A549 (cell line): ENCODE measurements around the gene WDR26. TPM values are rescaled to one million over a fixed set of nuclear protein-coding genes. Genes with fewer than 3 reads are reported as not detected.
"Not testable (repeated sequence)": the region's sequence is repeated elsewhere in the genome, so short reads cannot be mapped to it uniquely, and the experiment has no call there.

Source experiments
- ATAC-seq, 2 experiments: fragments of 200-7000 bp in 1 of 2; fragments of >200 bp in 1 of 2; cut with Nextera tagmentation in 1 of 2; cut with Tn5 transposase in 1 of 2; 3 replicates each; pipeline versions ENCODE4 v1.8.0 to v1.9.1; 2018 to 2020; ENCODE audit warnings: mild to moderate bottlenecking in 1 of 2, moderate library complexity in 1 of 2
- CTCF ChIA-PET: fragments of 300-600 bp; sonication (Branson Sonifier 250); formaldehyde crosslinking; extraction: SDS; loops from one replicate; lab custom pipeline; 2021; ENCODE audit warnings: antibody characterized with exemption, inconsistent platforms; lab: Yijun Ruan, JAX
- POLR2A ChIA-PET: fragments of 350-600 bp; formaldehyde crosslinking; extraction: SDS; loops from one replicate; lab custom pipeline; 2021; ENCODE audit warnings: antibody characterized with exemption, inconsistent platforms; lab: Yijun Ruan, JAX
- DNase-seq, 2 experiments: peaks; one replicate each; pipeline versions ENCODE4 v3.0.0 to v3.0.0-alpha.2; 2011 to 2016; ENCODE audit warnings: low read depth in 1 of 2, low spot score in 1 of 2
- FAIRE-seq: peaks from 2 replicates; lab custom pipeline; 2011; peaks lifted over from hg19 to GRCh38; lab: Jason Lieb, UNC
- H3K27ac ChIP-seq, 2 experiments: fragments of >200 bp; sonication (Bioruptor Twin); formaldehyde crosslinking; 3 replicates each; pipeline ENCODE4 v1.5.1; 2016 to 2017
- H3K4me1 ChIP-seq: fragments of >200 bp; sonication (Bioruptor Twin); formaldehyde crosslinking; 3 replicates; pipeline ENCODE4 v1.6.1; 2016
- H3K4me2 ChIP-seq: fragments of >200 bp; sonication (Bioruptor Twin); formaldehyde crosslinking; 3 replicates; pipeline ENCODE4 v1.6.1; 2016
- H3K4me3 ChIP-seq: fragments of >200 bp; sonication (Bioruptor Twin); formaldehyde crosslinking; 3 replicates; pipeline ENCODE4 v1.5.1; 2016
- H3K9me3 ChIP-seq: fragments of >200 bp; sonication (Bioruptor Twin); formaldehyde crosslinking; 3 replicates; pipeline ENCODE4 v1.6.1; 2016
- BHLHE40 ChIP-seq: IDR thresholded peaks from 2 replicates; pipeline ENCODE4 v1.6.1; 2012; ENCODE audit warnings: low read depth, low read length, inconsistent platforms
- CBX8 ChIP-seq: fragments of 200-600 bp; sonication (generic); IDR thresholded peaks from 2 replicates; pipeline ENCODE4 v1.6.1; 2016
- CEBPB ChIP-seq, 2 experiments: fragments of >200 bp in 1 of 2; sonication (Bioruptor Twin) in 1 of 2; formaldehyde crosslinking in 1 of 2; IDR thresholded peaks; 2 replicates each; pipeline ENCODE4 v1.6.1; 2012 to 2016
- EHF ChIP-seq: fragments of 250-450 bp; sonication (Bioruptor Pico); IDR thresholded peaks from 2 replicates; pipeline ENCODE4 v1.5.0; 2020; ENCODE audit warnings: mild to moderate bottlenecking
- EHMT2 ChIP-seq: fragments of 200-600 bp; sonication (generic); IDR thresholded peaks from 2 replicates; pipeline ENCODE4 v1.6.1; 2016; ENCODE audit warnings: antibody characterized with exemption, low read depth, mild to moderate bottlenecking, moderate library complexity
- ESRRA ChIP-seq: fragments of 150-350 bp; IDR thresholded peaks from 2 replicates; pipeline ENCODE4 v1.6.1; 2014; ENCODE audit warnings: mild to moderate bottlenecking, low read length, borderline replicate concordance
- FOSL2 ChIP-seq, 2 experiments: fragments of 450-650 bp in 1 of 2; fragments of >200 bp in 1 of 2; sonication (Bioruptor Twin) in 1 of 2; formaldehyde crosslinking; IDR thresholded peaks; 2 replicates each; pipeline versions ENCODE4 v1.5.0 to v1.6.1; 2016 to 2020; ENCODE audit warnings: mild to moderate bottlenecking in 1 of 2, moderate library complexity in 1 of 2
- FOXS1 ChIP-seq: fragments of 250-450 bp; sonication (Bioruptor Pico); IDR thresholded peaks from 2 replicates; pipeline ENCODE4 v1.5.0; 2020; ENCODE audit warnings: mild to moderate bottlenecking, moderate library complexity
- JUNB ChIP-seq: fragments of >200 bp; sonication (Bioruptor Twin); formaldehyde crosslinking; IDR thresholded peaks from 2 replicates; pipeline ENCODE4 v1.6.1; 2016
- KDM5A ChIP-seq: fragments of 200-600 bp; sonication (generic); IDR thresholded peaks from 2 replicates; pipeline ENCODE4 v1.6.1; 2016; ENCODE audit warnings: antibody characterized with exemption, mild to moderate bottlenecking
- MYC ChIP-seq: IDR thresholded peaks from 2 replicates; pipeline ENCODE4 v1.6.1; 2012; ENCODE audit warnings: mild to moderate bottlenecking, inconsistent platforms, low read length, improper control_type of control experiment, borderline replicate concordance
- NFE2L2 ChIP-seq: fragments of 150-350 bp; conservative IDR thresholded peaks from 2 replicates; pipeline ENCODE4 v1.6.1; 2014; ENCODE audit warnings: low read length
- PHF8 ChIP-seq: fragments of 200-600 bp; sonication (generic); IDR thresholded peaks from 2 replicates; pipeline ENCODE4 v1.6.1; 2016; ENCODE audit warnings: low read depth, mild to moderate bottlenecking, antibody characterized with exemption, moderate library complexity, borderline replicate concordance
- RAD21 ChIP-seq, 2 experiments: fragments of >200 bp in 1 of 2; sonication (Bioruptor Twin) in 1 of 2; formaldehyde crosslinking in 1 of 2; IDR thresholded peaks in 1 of 2; conservative IDR thresholded peaks in 1 of 2; 2 replicates in 1 of 2; 3 replicates in 1 of 2; pipeline ENCODE4 v1.6.1; 2012 to 2018; ENCODE audit warnings: inconsistent platforms in 1 of 2
- RARB ChIP-seq: fragments of 250-450 bp; sonication (Bioruptor Pico); IDR thresholded peaks from 2 replicates; pipeline ENCODE4 v1.8.0; 2021; ENCODE audit warnings: mild to moderate bottlenecking, moderate library complexity
- RCOR1 ChIP-seq: fragments of 150-350 bp; IDR thresholded peaks from 2 replicates; pipeline ENCODE4 v1.6.1; 2014; ENCODE audit warnings: antibody characterized with exemption, low read length, low read depth
- TP53 ChIP-seq: fragments of 250-450 bp; sonication (Bioruptor Pico); IDR thresholded peaks from 2 replicates; pipeline ENCODE4 v1.5.0; 2021; ENCODE audit warnings: mild to moderate bottlenecking, moderate library complexity
- ZC3H11A ChIP-seq: fragments of 450-650 bp; IDR thresholded peaks from 2 replicates; pipeline ENCODE4 v1.6.1; 2014; ENCODE audit warnings: antibody characterized with exemption, mild to moderate bottlenecking
- ZFP36 ChIP-seq: fragments of 450-650 bp; IDR thresholded peaks from 2 replicates; pipeline ENCODE4 v1.6.1; 2014; ENCODE audit warnings: borderline replicate concordance; ENCODE audit not compliant: partially characterized antibody
- ZSCAN20 ChIP-seq: fragments of 250-450 bp; sonication (Bioruptor Pico); IDR thresholded peaks from 2 replicates; pipeline ENCODE4 v1.8.0; 2022; ENCODE audit warnings: mild to moderate bottlenecking, moderate library complexity
- WGBS: methylation state at CpG from one replicate; pipeline ENCODE4 v1.1.6; 2017; ENCODE audit errors: missing lambda C conversion rate; 5-methylcytosine and 5-hydroxymethylcytosine counted together
- polyA plus RNA-seq, 4 experiments: library from polyadenylated mRNA; depleted of rRNA in 3 of 4; stranded (reverse); fragments of >200 nt; fragmentation: RNase III in 1 of 4; extraction: RNeasy Plus Mini Kit Qiagen cat#74134 plus additional on column Dnase treatment in 1 of 4; gene quantifications; 2 replicates in 3 of 4; 3 replicates in 1 of 4; pipeline ENCODE4 v1.2.3, GENCODE V29; 2011 to 2017
- TF ChIP-seq, protein P1 (sequence below): fragments of 200-600 bp; sonication (generic); IDR thresholded peaks from 2 replicates; pipeline ENCODE4 v1.6.1; 2016; ENCODE audit warnings: antibody characterized with exemption, mild to moderate bottlenecking, moderate library complexity
- TF ChIP-seq, protein P2 (sequence below): fragments of 450-650 bp; IDR thresholded peaks from 2 replicates; pipeline ENCODE4 v1.6.1; 2014; ENCODE audit warnings: antibody characterized with exemption
- TF ChIP-seq, protein P3 (sequence below): fragments of 150-350 bp; IDR thresholded peaks from 2 replicates; pipeline ENCODE4 v1.6.1; 2014; ENCODE audit warnings: low read depth, mild to moderate bottlenecking, low read length
- TF ChIP-seq, protein P4 (sequence below): IDR thresholded peaks from 2 replicates; pipeline ENCODE4 v1.6.1; 2012; ENCODE audit warnings: low read depth, borderline replicate concordance
- TF ChIP-seq, protein P5 (sequence below): fragments of 250-450 bp; sonication (Bioruptor Pico); IDR thresholded peaks from 2 replicates; pipeline ENCODE4 v1.5.0; 2021; ENCODE audit warnings: mild to moderate bottlenecking, moderate library complexity, borderline replicate concordance

WDR26 gene
- polyA plus RNA-seq, 2 of the 4 experiments (the other 2 are of a cell fraction), result 38.4 to 45.2 TPM

DNA sequence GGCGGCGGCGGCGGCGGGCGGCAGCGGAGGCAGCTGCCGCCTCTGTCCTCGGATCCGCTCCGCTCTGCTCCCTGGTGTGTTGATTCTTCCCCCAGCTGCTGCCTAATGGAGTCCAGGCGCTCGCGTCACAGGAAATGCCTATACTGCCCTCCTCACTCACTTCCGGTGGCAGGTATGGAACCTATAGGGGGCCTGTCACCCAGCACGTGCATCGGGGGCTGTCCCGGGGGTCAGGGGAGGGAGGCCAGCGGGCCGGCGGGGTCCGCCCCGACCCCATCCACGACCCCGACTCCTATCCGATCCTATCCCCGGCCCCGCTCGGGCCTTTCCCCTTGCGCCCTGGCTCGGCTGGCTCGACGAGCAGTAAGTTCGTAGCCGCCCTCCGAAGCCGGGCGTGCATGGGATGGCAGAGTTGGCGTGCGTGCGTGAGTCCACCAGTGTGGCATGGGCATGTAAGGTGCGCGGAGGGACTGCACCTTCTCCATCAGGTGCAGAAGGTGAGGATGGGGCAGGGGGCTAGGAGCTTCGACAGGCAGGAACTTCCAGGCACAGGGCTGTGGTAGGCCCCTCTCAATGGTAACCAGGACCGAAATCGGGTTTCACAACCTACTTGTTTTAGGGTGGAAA lies at the start of gene WDR26 (continued):
- TF ChIP-seq, protein P1, sequence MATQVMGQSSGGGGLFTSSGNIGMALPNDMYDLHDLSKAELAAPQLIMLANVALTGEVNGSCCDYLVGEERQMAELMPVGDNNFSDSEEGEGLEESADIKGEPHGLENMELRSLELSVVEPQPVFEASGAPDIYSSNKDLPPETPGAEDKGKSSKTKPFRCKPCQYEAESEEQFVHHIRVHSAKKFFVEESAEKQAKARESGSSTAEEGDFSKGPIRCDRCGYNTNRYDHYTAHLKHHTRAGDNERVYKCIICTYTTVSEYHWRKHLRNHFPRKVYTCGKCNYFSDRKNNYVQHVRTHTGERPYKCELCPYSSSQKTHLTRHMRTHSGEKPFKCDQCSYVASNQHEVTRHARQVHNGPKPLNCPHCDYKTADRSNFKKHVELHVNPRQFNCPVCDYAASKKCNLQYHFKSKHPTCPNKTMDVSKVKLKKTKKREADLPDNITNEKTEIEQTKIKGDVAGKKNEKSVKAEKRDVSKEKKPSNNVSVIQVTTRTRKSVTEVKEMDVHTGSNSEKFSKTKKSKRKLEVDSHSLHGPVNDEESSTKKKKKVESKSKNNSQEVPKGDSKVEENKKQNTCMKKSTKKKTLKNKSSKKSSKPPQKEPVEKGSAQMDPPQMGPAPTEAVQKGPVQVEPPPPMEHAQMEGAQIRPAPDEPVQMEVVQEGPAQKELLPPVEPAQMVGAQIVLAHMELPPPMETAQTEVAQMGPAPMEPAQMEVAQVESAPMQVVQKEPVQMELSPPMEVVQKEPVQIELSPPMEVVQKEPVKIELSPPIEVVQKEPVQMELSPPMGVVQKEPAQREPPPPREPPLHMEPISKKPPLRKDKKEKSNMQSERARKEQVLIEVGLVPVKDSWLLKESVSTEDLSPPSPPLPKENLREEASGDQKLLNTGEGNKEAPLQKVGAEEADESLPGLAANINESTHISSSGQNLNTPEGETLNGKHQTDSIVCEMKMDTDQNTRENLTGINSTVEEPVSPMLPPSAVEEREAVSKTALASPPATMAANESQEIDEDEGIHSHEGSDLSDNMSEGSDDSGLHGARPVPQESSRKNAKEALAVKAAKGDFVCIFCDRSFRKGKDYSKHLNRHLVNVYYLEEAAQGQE, result no peak
- TF ChIP-seq CEBPB (IDR thresholded peaks at IDR 0.05) (no peak), ZC3H11A (no peak), PHF8 (peak; percentile 85), EHMT2 (no peak), BHLHE40 (peak; percentile 81), EHF (CRISPR knock-in tag) (no peak), MYC (peak; percentile 77; the same call in 1 of the 2 replicates), FOXS1 (CRISPR knock-in tag) (no peak), ESRRA (no peak), FOSL2 (IDR thresholded peaks at IDR 0.05) (no peak), FOSL2 (CRISPR knock-in tag; IDR thresholded peaks at IDR 0.05) (no peak), KDM5A (no peak), TP53 (no peak), CBX8 (no peak), RARB (no peak)
- TF ChIP-seq, protein P2, sequence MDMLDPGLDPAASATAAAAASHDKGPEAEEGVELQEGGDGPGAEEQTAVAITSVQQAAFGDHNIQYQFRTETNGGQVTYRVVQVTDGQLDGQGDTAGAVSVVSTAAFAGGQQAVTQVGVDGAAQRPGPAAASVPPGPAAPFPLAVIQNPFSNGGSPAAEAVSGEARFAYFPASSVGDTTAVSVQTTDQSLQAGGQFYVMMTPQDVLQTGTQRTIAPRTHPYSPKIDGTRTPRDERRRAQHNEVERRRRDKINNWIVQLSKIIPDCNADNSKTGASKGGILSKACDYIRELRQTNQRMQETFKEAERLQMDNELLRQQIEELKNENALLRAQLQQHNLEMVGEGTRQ, result peak; percentile 71
- TF ChIP-seq, protein P3, sequence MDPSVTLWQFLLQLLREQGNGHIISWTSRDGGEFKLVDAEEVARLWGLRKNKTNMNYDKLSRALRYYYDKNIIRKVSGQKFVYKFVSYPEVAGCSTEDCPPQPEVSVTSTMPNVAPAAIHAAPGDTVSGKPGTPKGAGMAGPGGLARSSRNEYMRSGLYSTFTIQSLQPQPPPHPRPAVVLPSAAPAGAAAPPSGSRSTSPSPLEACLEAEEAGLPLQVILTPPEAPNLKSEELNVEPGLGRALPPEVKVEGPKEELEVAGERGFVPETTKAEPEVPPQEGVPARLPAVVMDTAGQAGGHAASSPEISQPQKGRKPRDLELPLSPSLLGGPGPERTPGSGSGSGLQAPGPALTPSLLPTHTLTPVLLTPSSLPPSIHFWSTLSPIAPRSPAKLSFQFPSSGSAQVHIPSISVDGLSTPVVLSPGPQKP, result no peak
- TF ChIP-seq, protein P4, sequence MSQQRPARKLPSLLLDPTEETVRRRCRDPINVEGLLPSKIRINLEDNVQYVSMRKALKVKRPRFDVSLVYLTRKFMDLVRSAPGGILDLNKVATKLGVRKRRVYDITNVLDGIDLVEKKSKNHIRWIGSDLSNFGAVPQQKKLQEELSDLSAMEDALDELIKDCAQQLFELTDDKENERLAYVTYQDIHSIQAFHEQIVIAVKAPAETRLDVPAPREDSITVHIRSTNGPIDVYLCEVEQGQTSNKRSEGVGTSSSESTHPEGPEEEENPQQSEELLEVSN, result peak; percentile 73; the same call in 1 of the 2 replicates

DNA sequence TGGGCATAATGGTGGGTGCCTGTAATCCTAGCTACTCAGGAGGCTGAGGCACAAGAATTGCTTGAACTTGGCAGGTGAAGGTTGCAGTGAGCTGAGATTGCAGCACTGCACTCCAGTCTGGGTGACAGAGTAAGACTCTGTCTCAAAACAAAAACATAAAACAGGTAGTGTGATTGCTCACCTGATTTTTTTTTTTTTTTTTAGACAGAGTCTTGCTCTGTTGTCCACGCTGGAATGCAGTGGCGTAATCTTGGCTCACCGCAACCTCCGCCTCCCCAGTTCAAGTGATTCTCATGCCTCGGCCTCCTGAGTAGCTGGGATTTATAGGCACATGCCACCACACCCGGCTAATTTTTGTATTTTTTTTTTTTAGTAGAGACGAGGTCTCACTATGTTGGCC lies 48.6 kb upstream of the WDR26 start:
- CTCF ChIA-PET, result interaction anchor here (0.6 to 0.7 kb wide), 2 partner anchors 26 to 150 kb away, joined by 3 read pairs; no protein-coding TSS in a partner anchor
- 76% methylated on average over 7 of the region's 7 CpGs for WGBS

DNA sequence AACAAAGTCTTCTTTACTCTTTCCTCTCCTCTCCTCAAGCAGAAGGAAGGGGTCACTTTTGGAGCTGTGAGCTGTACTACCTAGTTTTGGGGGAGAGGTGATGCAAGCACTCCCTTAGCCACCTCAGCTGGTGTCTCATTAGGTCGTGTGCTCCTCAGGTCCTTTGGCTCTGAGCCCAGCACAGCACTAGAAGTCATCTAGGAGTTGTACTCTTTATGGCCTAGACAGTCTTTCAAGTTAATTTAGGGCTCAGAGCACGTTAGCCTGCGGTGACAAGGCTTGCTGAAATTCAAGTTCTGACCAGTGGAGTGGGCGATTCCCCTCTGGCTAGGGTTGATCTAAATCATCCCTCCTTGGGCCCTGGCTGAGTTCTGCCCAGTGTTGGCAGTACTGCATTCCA lies 48.0 kb upstream of the WDR26 start:
- DNase-seq (no peak), FAIRE-seq (no peak), ATAC-seq (no peak)
- 56% methylated on average over 4 of the region's 4 CpGs for WGBS
- no peaks in the 10 kb centered on the region for H3K9me3 ChIP-seq
- no peak overlapping the region for H3K27ac ChIP-seq
- ChIA-PET CTCF (no interaction called here), POLR2A (no interaction called here)
- no peaks in the 10 kb centered on the region for H3K4me1 ChIP-seq
- H3K4me2 ChIP-seq, result no peak overlapping the region
- no peak overlapping the region for H3K4me3 ChIP-seq
- TF ChIP-seq FOXS1 (CRISPR knock-in tag) (no peak), KDM5A (no peak), RCOR1 (no peak), ZSCAN20 (no peak), RAD21 (conservative IDR thresholded peaks at IDR 0.05 in 1 of 2, IDR thresholded peaks at IDR 0.05 in 1 of 2) (no peak), ZFP36 (no peak), JUNB (no peak), NFE2L2 (no peak)
- TF ChIP-seq, protein P5, sequence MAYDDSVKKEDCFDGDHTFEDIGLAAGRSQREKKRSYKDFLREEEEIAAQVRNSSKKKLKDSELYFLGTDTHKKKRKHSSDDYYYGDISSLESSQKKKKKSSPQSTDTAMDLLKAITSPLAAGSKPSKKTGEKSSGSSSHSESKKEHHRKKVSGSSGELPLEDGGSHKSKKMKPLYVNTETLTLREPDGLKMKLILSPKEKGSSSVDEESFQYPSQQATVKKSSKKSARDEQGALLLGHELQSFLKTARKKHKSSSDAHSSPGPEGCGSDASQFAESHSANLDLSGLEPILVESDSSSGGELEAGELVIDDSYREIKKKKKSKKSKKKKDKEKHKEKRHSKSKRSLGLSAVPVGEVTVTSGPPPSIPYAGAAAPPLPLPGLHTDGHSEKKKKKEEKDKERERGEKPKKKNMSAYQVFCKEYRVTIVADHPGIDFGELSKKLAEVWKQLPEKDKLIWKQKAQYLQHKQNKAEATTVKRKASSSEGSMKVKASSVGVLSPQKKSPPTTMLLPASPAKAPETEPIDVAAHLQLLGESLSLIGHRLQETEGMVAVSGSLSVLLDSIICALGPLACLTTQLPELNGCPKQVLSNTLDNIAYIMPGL (CRISPR knock-in tag), result no peak

More for the DNA sequence above, 48.6 kb upstream of the WDR26 start:
- FAIRE-seq, DNase-seq, ATAC-seq, H3K4me3 ChIP-seq, H3K9me3 ChIP-seq, POLR2A ChIA-PET, H3K4me2 ChIP-seq, H3K27ac ChIP-seq, H3K4me1 ChIP-seq: not testable (repeated sequence)
